ENCODE data around the gene SCG3.

The SCG3 gene

GRCh38 chr15:51678096-51678495, 3.2 kb upstream of the SCG3 start:
- Histone ChIP-seq H3K27me3 (ENCODE audit: control insufficient read depth in 1 of 2, insufficient read depth in 1 of 2, low read length in 2 of 2) (peaks cover 37 to 50% of the 10 kb centered on the region in 2 experiments), H3K36me3 (ENCODE audit: control insufficient read depth in 1 of 2, insufficient read depth in 2 of 2, low read depth in 1 of 2, low read length in 2 of 2) (no peaks in the 10 kb centered on the region), H3K9ac (ENCODE audit: low read length) (no peak overlapping the region), H3K18ac (ENCODE audit: low read depth in 1 of 2, low read length in 2 of 2) (no peak overlapping the region), H3K4ac (ENCODE audit: low read depth in 1 of 2, low read length in 2 of 2) (no peak overlapping the region), H4K8ac (ENCODE audit: low read length) (no peak overlapping the region), H2BK120ac (ENCODE audit: low read depth, low read length) (no peak overlapping the region), H3K14ac (ENCODE audit: low read length in 2 of 2) (no peak overlapping the region), H2BK5ac (ENCODE audit: low read depth, low read length, poor library complexity, severe bottlenecking) (no peak overlapping the region), H3K4me1 (ENCODE audit: control insufficient read depth, insufficient read depth, low read depth, low read length) (peaks cover 6% of the 10 kb centered on the region), H2BK15ac (ENCODE audit: low read depth, poor library complexity, severe bottlenecking) (no peak overlapping the region), H3K27ac (ENCODE audit: low read length, poor library complexity, severe bottlenecking) (no peak overlapping the region), H3K4me2 (ENCODE audit: low read length, poor library complexity, severe bottlenecking) (no peak overlapping the region), H3K9me3 (ENCODE audit: control insufficient read depth, low read length) (no peaks in the 10 kb centered on the region), H2BK12ac (ENCODE audit: low read length in 2 of 2) (no peak overlapping the region), H2AK5ac (ENCODE audit: low read length, severe bottlenecking) (no peak overlapping the region), H4K91ac (ENCODE audit: low read length) (no peak overlapping the region), H2AFZ (ENCODE audit: low read depth, low read length) (no peak overlapping the region), H3K79me1 (replicated peaks; ENCODE audit: low read length, poor library complexity, severe bottlenecking) (no peaks in the 10 kb centered on the region), H3K4me3 (ENCODE audit: insufficient read depth in 1 of 2, low read depth in 1 of 2, low read length in 2 of 2) (no peak overlapping the region), H3K23ac (ENCODE audit: low read length in 2 of 2) (no peak overlapping the region)
- DNase-seq, result peak; percentile 7
- WGBS, result no CpG with 5 or more reads among the region's 2 CpGs

GRCh38 chr15:51680321-51680720, 982 bp upstream of the SCG3 start:
- Histone ChIP-seq H3K23ac (ENCODE audit: low read length in 2 of 2) (no peak overlapping the region), H3K4ac (ENCODE audit: low read depth in 1 of 2, low read length in 2 of 2) (no peak overlapping the region), H4K8ac (ENCODE audit: low read length) (no peak overlapping the region), H3K4me1 (ENCODE audit: control insufficient read depth, insufficient read depth, low read depth, low read length) (peaks cover 6% of the 10 kb centered on the region), H2BK5ac (ENCODE audit: low read depth, low read length, poor library complexity, severe bottlenecking) (no peak overlapping the region), H2BK120ac (ENCODE audit: low read depth, low read length) (no peak overlapping the region), H3K4me3 (ENCODE audit: insufficient read depth in 1 of 2, low read depth in 1 of 2, low read length in 2 of 2) (no peak overlapping the region), H2BK12ac (ENCODE audit: low read length in 2 of 2) (no peak overlapping the region), H3K79me1 (replicated peaks; ENCODE audit: low read length, poor library complexity, severe bottlenecking) (no peaks in the 10 kb centered on the region), H2AK5ac (ENCODE audit: low read length, severe bottlenecking) (no peak overlapping the region), H3K9ac (ENCODE audit: low read length) (no peak overlapping the region), H3K18ac (ENCODE audit: low read depth in 1 of 2, low read length in 2 of 2) (no peak overlapping the region), H3K14ac (ENCODE audit: low read length in 2 of 2) (no peak overlapping the region), H3K36me3 (ENCODE audit: control insufficient read depth in 1 of 2, insufficient read depth in 2 of 2, low read depth in 1 of 2, low read length in 2 of 2) (no peaks in the 10 kb centered on the region), H3K27me3 (ENCODE audit: control insufficient read depth in 1 of 2, insufficient read depth in 1 of 2, low read length in 2 of 2) (peaks cover 28 to 61% of the 10 kb centered on the region in 2 experiments), H4K91ac (ENCODE audit: low read length) (no peak overlapping the region), H3K4me2 (ENCODE audit: low read length, poor library complexity, severe bottlenecking) (no peak overlapping the region), H3K27ac (ENCODE audit: low read length, poor library complexity, severe bottlenecking) (no peak overlapping the region), H2BK15ac (ENCODE audit: low read depth, poor library complexity, severe bottlenecking) (no peak overlapping the region), H2AFZ (ENCODE audit: low read depth, low read length) (no peak overlapping the region), H3K9me3 (ENCODE audit: control insufficient read depth, low read length) (no peaks in the 10 kb centered on the region)
- no peak for DNase-seq
- WGBS, result 94% methylated on average over 2 of the region's 2 CpGs

- no peaks in the 10 kb centered on the region for H3K36me3 ChIP-seq (ENCODE audit: control insufficient read depth in 1 of 2, insufficient read depth in 2 of 2, low read depth in 1 of 2, low read length in 2 of 2)
- no peak overlapping the region for H3K4ac ChIP-seq (ENCODE audit: low read depth in 1 of 2, low read length in 2 of 2)
- no peak overlapping the region for H3K27ac ChIP-seq (ENCODE audit: low read length, poor library complexity, severe bottlenecking)
- no CpG with 5 or more reads among the region's 1 CpG for WGBS
- no peak overlapping the region for H3K14ac ChIP-seq (ENCODE audit: low read length in 2 of 2)
- H4K8ac ChIP-seq (ENCODE audit: low read length), result no peak overlapping the region
- no peak overlapping the region for H2BK5ac ChIP-seq (ENCODE audit: low read depth, low read length, poor library complexity, severe bottlenecking)
- no peak overlapping the region for H2BK15ac ChIP-seq (ENCODE audit: low read depth, poor library complexity, severe bottlenecking)
- no peak overlapping the region for H3K23ac ChIP-seq (ENCODE audit: low read length in 2 of 2)
- H2AFZ ChIP-seq (ENCODE audit: low read depth, low read length), result no peak overlapping the region
- no peak overlapping the region for H3K4me3 ChIP-seq (ENCODE audit: insufficient read depth in 1 of 2, low read depth in 1 of 2, low read length in 2 of 2)
- H3K18ac ChIP-seq (ENCODE audit: low read depth in 1 of 2, low read length in 2 of 2), result no peak overlapping the region
- H3K79me1 ChIP-seq (replicated peaks; ENCODE audit: low read length, poor library complexity, severe bottlenecking), result no peaks in the 10 kb centered on the region
- H3K9ac ChIP-seq (ENCODE audit: low read length), result no peak overlapping the region
- H3K27me3 ChIP-seq (ENCODE audit: control insufficient read depth in 1 of 2, insufficient read depth in 1 of 2, low read length in 2 of 2), result peaks cover 43 to 82% of the 10 kb centered on the region in 2 experiments
- no peak for DNase-seq
- H2BK12ac ChIP-seq (ENCODE audit: low read length in 2 of 2), result no peak overlapping the region
- H2BK120ac ChIP-seq (ENCODE audit: low read depth, low read length), result no peak overlapping the region
- H3K4me1 ChIP-seq (ENCODE audit: control insufficient read depth, insufficient read depth, low read depth, low read length), result no peaks in the 10 kb centered on the region
- no peak overlapping the region for H2AK5ac ChIP-seq (ENCODE audit: low read length, severe bottlenecking)
- H3K4me2 ChIP-seq (ENCODE audit: low read length, poor library complexity, severe bottlenecking), result no peak overlapping the region
- no peaks in the 10 kb centered on the region for H3K9me3 ChIP-seq (ENCODE audit: control insufficient read depth, low read length)
- H4K91ac ChIP-seq (ENCODE audit: low read length), result no peak overlapping the region
These were observed 6.3 kb downstream of the SCG3 start for GRCh38 chr15:51687565-51687964.

GRCh38 chr15:51688863-51689262, 7.6 kb downstream of the SCG3 start:
- H4K8ac ChIP-seq (ENCODE audit: low read length), result no peak overlapping the region
- no peak overlapping the region for H2BK5ac ChIP-seq (ENCODE audit: low read depth, low read length, poor library complexity, severe bottlenecking)
- H3K9me3 ChIP-seq (ENCODE audit: control insufficient read depth, low read length), result no peaks in the 10 kb centered on the region
- no peak overlapping the region for H4K91ac ChIP-seq (ENCODE audit: low read length)
- peaks cover 43 to 83% of the 10 kb centered on the region in 2 experiments for H3K27me3 ChIP-seq (ENCODE audit: control insufficient read depth in 1 of 2, insufficient read depth in 1 of 2, low read length in 2 of 2)
- no peak overlapping the region for H3K9ac ChIP-seq (ENCODE audit: low read length)
- no peak overlapping the region for H3K23ac ChIP-seq (ENCODE audit: low read length in 2 of 2)
- H2AFZ ChIP-seq (ENCODE audit: low read depth, low read length), result no peak overlapping the region
- no peak overlapping the region for H2BK120ac ChIP-seq (ENCODE audit: low read depth, low read length)
- H3K18ac ChIP-seq (ENCODE audit: low read depth in 1 of 2, low read length in 2 of 2), result no peak overlapping the region
- H3K4ac ChIP-seq (ENCODE audit: low read depth in 1 of 2, low read length in 2 of 2), result no peak overlapping the region
- WGBS, result no CpG with 5 or more reads among the region's 2 CpGs
- no peak overlapping the region for H2BK15ac ChIP-seq (ENCODE audit: low read depth, poor library complexity, severe bottlenecking)
- H3K4me3 ChIP-seq (ENCODE audit: insufficient read depth in 1 of 2, low read depth in 1 of 2, low read length in 2 of 2), result no peak overlapping the region
- no peaks in the 10 kb centered on the region for H3K36me3 ChIP-seq (ENCODE audit: control insufficient read depth in 1 of 2, insufficient read depth in 2 of 2, low read depth in 1 of 2, low read length in 2 of 2)
- DNase-seq, result peak; percentile 5
- no peak overlapping the region for H3K4me2 ChIP-seq (ENCODE audit: low read length, poor library complexity, severe bottlenecking)
- no peak overlapping the region for H2AK5ac ChIP-seq (ENCODE audit: low read length, severe bottlenecking)
- H3K14ac ChIP-seq (ENCODE audit: low read length in 2 of 2), result no peak overlapping the region
- no peak overlapping the region for H2BK12ac ChIP-seq (ENCODE audit: low read length in 2 of 2)
- no peak overlapping the region for H3K27ac ChIP-seq (ENCODE audit: low read length, poor library complexity, severe bottlenecking)
- no peaks in the 10 kb centered on the region for H3K4me1 ChIP-seq (ENCODE audit: control insufficient read depth, insufficient read depth, low read depth, low read length)
- no peaks in the 10 kb centered on the region for H3K79me1 ChIP-seq (replicated peaks; ENCODE audit: low read length, poor library complexity, severe bottlenecking)

All from mesenchymal stem cell (in vitro differentiated cells and primary cell).